ENCODE data around the gene TSGA10IP.

DNA sequence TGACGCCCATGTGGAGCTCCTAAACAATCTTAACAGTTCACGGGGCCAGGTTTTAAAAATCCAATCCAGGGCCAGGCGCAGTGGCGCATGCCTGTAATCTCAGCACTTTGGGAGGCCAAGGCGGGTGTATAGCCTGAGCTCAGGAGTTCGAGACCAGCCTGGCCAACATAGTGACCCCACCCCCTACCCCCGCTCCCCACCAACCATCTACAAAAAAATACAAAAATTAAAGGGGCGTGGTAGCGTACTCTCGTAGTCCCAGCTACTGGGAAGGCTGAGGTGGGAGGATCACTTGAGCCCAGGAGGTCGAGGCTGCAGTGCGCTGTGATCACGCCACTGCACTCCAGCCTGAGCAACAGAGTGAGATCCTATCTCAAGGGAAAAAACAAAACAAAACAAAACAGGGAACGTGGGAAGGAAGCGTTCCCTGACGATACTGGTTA lies 15.6 kb downstream of the TSGA10IP start:
- no peak for TF ChIP-seq POLR2A (IDR thresholded peaks at IDR 0.05)
- TF ChIP-seq, protein P1, sequence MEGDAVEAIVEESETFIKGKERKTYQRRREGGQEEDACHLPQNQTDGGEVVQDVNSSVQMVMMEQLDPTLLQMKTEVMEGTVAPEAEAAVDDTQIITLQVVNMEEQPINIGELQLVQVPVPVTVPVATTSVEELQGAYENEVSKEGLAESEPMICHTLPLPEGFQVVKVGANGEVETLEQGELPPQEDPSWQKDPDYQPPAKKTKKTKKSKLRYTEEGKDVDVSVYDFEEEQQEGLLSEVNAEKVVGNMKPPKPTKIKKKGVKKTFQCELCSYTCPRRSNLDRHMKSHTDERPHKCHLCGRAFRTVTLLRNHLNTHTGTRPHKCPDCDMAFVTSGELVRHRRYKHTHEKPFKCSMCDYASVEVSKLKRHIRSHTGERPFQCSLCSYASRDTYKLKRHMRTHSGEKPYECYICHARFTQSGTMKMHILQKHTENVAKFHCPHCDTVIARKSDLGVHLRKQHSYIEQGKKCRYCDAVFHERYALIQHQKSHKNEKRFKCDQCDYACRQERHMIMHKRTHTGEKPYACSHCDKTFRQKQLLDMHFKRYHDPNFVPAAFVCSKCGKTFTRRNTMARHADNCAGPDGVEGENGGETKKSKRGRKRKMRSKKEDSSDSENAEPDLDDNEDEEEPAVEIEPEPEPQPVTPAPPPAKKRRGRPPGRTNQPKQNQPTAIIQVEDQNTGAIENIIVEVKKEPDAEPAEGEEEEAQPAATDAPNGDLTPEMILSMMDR (IDR thresholded peaks at IDR 0.05): no peak
